Body of pancreas (tissue), 4 donors: ENCODE data around the gene ADCY3.

Source experiments
- CTCF ChIP-seq, 7 experiments: fragments of 450-650 bp in 4 of 7; fragments of 200-600 bp in 3 of 7; sonication (generic) in 3 of 7; IDR thresholded peaks; one replicate each; pipeline ENCODE4 v1.5.1; 2016 to 2019; ENCODE audit warnings: antibody characterized with exemption in 7 of 7
- POLR2A ChIP-seq, 3 donors: fragments of 450-650 bp; IDR thresholded peaks; one replicate each; pipeline ENCODE4 v1.6.1; 2016; ENCODE audit warnings: antibody characterized with exemption in 3 of 3, mild to moderate bottlenecking in 2 of 3

- TF ChIP-seq CTCF (IDR thresholded peaks at IDR 0.05) (no peak), POLR2A (IDR thresholded peaks at IDR 0.05) (no peak)
These were observed 2.2 kb downstream of the ADCY3 start for GRCh38 chr2:24917731-24918325.
